ENCODE data around the gene OTOGL.
"Not testable (repeated sequence)": the region's sequence is repeated elsewhere in the genome, so short reads cannot be mapped to it uniquely, and the experiment has no call there.

The OTOGL gene

GRCh38 chr12:80293759-80294158 is 194.4 kb downstream of the OTOGL start:
- DNase-seq: no peak

DNA sequence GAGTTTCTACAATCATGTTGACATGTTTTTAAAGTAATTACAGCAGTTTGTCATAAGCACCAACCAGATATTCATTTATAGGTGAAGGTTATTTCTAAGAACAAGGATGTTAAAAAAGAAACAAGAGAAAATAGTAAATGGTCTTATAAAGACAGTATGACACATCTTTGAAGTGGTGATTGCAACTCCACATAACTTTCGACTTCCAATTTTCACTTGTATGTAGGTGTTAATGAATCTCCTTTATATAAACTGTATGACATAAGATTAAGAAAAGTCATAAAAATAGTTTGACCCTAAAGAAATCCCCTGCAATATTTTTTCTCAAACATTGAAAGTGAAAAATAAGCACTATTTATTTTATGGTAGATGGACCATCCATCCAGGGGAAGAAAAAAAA is 199.9 kb downstream of the OTOGL start:
- DNase-seq: no peak

DNA sequence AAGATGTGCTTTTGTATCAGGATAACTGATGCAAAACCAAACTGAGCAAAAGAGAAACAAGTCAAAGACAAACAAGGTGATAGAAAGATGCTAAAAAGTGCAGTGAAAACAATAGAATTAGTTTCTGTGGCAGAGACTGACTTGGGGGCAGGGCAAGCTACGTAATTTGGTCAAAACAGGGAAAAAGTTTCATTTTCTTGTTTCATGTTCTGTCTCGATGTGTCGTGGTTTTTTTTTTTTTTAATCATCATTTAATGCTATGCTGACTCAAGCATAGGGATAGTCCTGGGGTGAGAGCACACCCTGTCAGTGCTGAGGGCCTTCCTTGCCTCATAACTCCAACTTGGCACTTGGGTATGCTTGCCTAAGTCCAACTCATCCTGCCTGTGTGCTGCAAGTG is 200.6 kb downstream of the OTOGL start:
- no peak for DNase-seq

DNA sequence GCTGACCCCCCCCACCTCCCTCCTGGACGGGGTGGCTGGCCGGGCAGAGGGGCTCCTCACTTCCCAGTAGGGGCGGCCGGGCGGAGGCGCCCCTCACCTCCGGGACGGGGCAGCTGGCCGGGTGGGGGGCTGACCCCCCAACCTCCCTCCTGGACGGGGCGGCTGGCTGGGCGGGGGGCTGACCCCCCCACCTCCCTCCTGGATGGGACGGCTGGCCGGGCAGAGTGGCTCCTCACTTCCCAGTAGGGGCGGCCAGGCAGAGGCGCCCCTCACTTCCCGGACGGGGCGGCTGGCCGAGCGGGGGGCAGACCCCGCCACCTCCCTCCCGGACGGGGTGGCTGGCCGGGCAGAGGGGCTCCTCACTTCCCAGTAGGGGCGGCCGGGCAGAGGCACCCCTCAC is 208.1 kb downstream of the OTOGL start:
- DNase-seq: not testable (repeated sequence)

GRCh38 chr12:80313209-80313608 is 213.9 kb downstream of the OTOGL start:
- DNase-seq: no peak

GRCh38 chr12:80314741-80315140 is 215.4 kb downstream of the OTOGL start:
- DNase-seq: no peak

DNA sequence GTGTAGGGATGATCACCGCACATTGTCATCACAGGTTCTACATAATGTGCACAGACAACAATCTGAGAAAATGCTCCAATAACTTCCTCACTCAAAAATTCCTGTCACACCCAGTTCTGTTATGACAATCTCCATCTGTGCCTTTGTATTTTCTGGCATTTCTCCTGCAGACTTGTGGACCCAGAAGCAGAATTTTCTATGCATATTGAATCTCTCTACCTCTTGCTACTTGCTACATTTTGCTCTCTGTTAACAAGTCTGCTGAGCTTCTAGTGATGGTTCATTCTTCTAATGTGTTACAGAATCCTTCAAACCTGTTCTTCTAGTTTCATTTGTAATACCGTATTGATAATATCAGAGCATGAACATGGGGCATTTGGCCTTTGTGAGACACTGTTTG is 216.9 kb downstream of the OTOGL start:
- DNase-seq: no peak

DNA sequence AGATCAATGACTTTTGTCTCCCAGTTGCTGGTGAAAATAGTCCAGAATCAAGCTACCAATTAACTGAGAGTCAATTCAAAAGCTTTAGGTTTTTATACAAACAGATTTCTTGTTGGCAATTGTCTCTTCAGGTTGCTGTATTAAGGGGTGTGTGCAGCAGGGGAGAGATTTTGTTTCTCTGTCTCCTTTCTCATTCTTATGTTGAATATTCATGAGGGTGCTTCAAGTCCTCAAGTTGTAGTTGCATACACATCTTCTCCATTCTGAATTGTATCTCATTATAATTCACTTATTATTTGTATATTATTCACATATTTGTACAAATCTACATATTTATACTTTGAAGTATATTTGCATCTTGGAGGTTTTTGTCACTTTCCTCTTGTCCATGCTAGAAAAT is 218.0 kb downstream of the OTOGL start:
- DNase-seq: no peak

- no peak for DNase-seq
Measured at GRCh38 chr12:80317899-80318298, 218.6 kb downstream of the OTOGL start.

- no peak for DNase-seq
Measured at GRCh38 chr12:80320121-80320678, 220.9 kb downstream of the OTOGL start.

- no peak for DNase-seq
Measured at GRCh38 chr12:80321653-80322052, 222.3 kb downstream of the OTOGL start.

GRCh38 chr12:80325167-80325959 is 226.0 kb downstream of the OTOGL start:
- DNase-seq: no peak

DNA sequence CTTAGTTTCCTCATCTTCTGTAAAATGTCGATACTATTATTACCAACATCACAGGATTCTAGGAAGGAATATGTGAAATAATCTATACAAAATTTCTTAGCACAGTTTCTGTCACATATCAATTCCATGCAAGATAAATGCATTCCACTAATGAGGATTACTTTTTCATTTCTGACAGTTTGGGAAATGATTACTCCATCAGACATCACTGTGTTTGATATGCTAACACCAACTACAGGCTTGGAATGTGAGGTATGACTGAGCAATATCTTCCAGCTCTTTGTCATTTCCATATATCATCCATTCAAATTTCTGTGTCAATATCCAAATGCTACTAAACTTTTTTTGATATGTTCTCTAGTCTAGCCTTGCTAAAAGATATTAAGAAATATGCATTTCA is 233.5 kb downstream of the OTOGL start:
- DNase-seq: no peak

- DNase-seq: no peak
Measured at GRCh38 chr12:80352474-80352873, 253.1 kb downstream of the OTOGL start.

GRCh38 chr12:80353254-80353653 is 253.9 kb downstream of the OTOGL start:
- no peak for DNase-seq

- DNase-seq: no peak
Measured at GRCh38 chr12:80356097-80356496, 256.8 kb downstream of the OTOGL start.

- DNase-seq: no peak
Measured at GRCh38 chr12:80359703-80360102, 260.4 kb downstream of the OTOGL start.

DNA sequence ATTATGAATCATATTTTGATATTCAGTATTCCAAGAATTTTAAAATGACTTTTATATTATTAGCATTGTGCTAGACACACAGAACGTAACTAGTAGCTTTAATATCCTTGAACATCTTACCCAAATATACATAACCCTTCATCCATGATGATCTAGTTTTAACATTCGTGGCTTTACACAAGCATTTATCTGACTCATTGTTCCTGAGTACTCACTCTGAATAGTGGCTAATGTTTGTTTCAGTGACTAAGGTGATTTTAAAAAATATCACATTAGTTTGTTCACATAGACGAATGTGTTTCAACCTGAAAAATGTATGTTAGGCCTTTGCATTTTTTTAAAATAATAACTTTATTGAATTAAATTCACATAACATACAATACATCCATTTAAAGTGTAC is 264.7 kb downstream of the OTOGL start:
- DNase-seq: no peak

DNA sequence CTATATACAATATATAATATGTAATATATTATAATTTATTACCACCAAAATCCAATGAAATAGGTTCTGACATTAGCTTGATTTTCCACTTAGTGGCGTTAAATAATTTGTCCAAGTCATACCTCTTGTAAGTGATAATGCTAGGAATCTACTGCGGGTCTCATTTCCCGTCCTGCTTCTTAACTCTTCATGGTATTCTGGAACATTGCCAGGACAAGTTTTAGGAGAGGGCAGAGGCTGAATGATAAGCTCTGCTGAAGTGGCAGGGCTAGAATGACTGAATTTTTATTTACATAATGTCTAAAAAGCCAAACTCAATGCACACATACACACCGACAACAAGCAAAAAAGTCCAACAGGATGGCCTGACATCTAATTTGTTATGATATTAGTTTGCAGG is 274.3 kb downstream of the OTOGL start:
- no peak for DNase-seq

- DNase-seq: no peak
Measured at GRCh38 chr12:80374615-80375014, 275.3 kb downstream of the OTOGL start.

- no peak for DNase-seq
Measured at GRCh38 chr12:80377140-80377794, 277.9 kb downstream of the OTOGL start.

GRCh38 chr12:80381121-80381520 is 281.8 kb downstream of the OTOGL start:
- no peak for DNase-seq

DNA sequence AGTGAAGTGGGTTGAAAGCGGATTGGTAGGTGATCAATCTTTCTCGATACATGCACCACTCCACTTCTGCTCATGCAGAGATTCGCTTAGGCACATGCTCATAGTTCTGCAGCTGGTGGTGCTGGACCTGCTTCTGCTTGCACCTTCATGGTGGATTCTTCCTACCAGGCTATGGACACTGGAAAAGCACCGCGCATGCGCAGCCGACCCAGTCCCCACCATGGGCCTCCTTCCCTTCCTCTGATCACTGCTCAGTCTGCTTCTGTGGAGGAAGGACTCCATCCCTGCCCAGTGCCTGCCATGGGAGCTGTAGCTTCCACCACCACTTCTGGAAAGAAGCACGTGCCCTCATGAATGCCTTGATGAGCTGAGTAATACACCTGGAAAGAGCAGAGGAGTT is 282.9 kb downstream of the OTOGL start:
- no peak for DNase-seq

DNA sequence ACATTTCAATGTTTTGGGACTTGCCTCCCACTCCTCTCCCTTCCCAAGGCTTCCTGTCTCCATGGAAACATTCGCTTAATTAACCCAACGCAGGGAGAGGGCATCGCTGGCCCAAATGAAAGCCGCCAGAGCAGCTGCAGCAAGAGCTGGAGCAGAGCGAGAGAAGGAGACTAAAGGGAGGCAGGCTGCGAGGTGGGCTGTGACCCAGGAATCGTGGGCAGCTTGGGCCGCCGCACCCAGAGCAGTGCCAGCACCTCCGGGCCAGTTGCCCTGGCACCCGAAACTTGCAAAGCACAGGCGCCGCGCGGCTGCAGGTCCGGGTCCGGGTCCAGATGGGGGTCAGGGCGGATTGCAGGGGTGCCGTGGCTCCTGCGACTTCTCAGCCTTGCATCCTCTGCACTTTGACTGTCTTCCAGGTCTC is 301.2 kb downstream of the OTOGL start:
- no peak for DNase-seq

Measured in NCI-H187 (cell line).